Osteocyte (in vitro differentiated cells): ENCODE measurements around the gene NOTCH3. TPM values are rescaled to one million over a fixed set of nuclear protein-coding genes. Genes with fewer than 3 reads are reported as not detected.

Experiments used
- DNase-seq: peaks from one replicate; pipeline ENCODE4 v3.0.0; 2021; ENCODE audit warnings: mixed read lengths; ENCODE audit not compliant: unreplicated experiment; ENCODE audit errors: extremely low spot score
- H3K27ac Mint-ChIP-seq: one replicate; pipeline ENCODE4 v1.8.0; 2021; ENCODE audit warnings: mild to moderate bottlenecking, mixed read lengths; ENCODE audit not compliant: unreplicated experiment
- H3K27me3 Mint-ChIP-seq: one replicate; pipeline ENCODE4 v1.8.0; 2021; ENCODE audit warnings: mixed read lengths; ENCODE audit not compliant: unreplicated experiment
- H3K36me3 Mint-ChIP-seq: one replicate; pipeline ENCODE4 v1.8.0; 2021; ENCODE audit warnings: mixed read lengths; ENCODE audit not compliant: unreplicated experiment
- H3K4me1 Mint-ChIP-seq: one replicate; pipeline ENCODE4 v1.8.0; 2021; ENCODE audit warnings: mixed read lengths; ENCODE audit not compliant: unreplicated experiment
- H3K4me3 Mint-ChIP-seq: one replicate; pipeline ENCODE4 v1.8.0; 2021; ENCODE audit warnings: mild to moderate bottlenecking, moderate library complexity, mixed read lengths; ENCODE audit not compliant: unreplicated experiment
- H3K9me3 Mint-ChIP-seq: one replicate; pipeline ENCODE4 v1.8.0; 2021; ENCODE audit warnings: mixed read lengths; ENCODE audit not compliant: unreplicated experiment
- microRNA-seq: library from miRNA; unstranded; fragments of <30 nt; microRNA quantifications from one replicate; pipeline ENCODE4 v1.1.0, GENCODE V29; 2020; ENCODE audit not compliant: unreplicated experiment
- total RNA-seq: library from RNA; stranded (reverse); gene quantifications from 2 replicates; pipeline ENCODE4 v1.2.1, GENCODE V29; 2021
- TF ChIP-seq, protein P1 (sequence below): fragments of 200-600 bp; sonication (generic); IDR thresholded peaks from 2 replicates; pipeline ENCODE4 v1.5.0; 2021; ENCODE audit warnings: antibody characterized with exemption, mild to moderate bottlenecking, moderate library complexity

Gene NOTCH3
- total RNA-seq, 1 donor from 2014 or later = 178 TPM

DNA sequence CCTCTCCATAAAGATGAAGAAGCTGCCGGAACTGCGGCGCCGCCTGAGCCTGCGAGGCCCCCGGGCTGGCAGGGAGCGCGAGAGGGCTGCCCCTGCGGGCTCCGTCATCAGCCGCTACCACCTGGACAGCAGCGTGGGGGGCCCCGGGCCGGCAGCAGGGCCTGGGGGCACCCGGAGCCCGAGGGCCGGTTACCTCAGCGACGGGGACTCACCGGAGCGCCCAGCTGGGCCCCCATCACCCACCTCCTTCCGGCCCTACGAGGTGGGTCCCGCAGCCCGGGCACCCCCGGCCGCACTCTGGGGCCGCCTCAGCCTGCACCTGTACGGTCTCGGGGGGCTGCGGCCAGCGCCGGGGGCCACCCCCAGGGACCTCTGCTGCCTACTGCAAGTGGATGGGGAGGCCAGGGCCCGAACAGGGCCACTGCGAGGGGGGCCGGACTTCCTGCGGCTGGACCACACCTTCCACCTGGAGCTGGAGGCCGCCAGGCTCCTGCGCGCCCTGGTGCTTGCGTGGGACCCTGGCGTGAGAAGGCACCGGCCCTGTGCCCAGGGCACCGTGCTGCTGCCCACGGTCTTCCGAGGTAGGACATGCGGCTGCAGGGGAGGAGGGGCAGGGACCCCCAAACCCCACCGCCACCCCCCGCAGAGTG lies 90.9 kb downstream of the NOTCH3 start:
- Mint-ChIP-seq H3K9me3 (no peaks in the 10 kb centered on the region), H3K4me1 (peaks cover 15% of the 10 kb centered on the region), H3K36me3 (peaks cover 16% of the 10 kb centered on the region), H3K4me3 (no peak overlapping the region), H3K27me3 (no peaks in the 10 kb centered on the region), H3K27ac (no peak overlapping the region)
- DNase-seq = no peak
- TF ChIP-seq, protein P1, sequence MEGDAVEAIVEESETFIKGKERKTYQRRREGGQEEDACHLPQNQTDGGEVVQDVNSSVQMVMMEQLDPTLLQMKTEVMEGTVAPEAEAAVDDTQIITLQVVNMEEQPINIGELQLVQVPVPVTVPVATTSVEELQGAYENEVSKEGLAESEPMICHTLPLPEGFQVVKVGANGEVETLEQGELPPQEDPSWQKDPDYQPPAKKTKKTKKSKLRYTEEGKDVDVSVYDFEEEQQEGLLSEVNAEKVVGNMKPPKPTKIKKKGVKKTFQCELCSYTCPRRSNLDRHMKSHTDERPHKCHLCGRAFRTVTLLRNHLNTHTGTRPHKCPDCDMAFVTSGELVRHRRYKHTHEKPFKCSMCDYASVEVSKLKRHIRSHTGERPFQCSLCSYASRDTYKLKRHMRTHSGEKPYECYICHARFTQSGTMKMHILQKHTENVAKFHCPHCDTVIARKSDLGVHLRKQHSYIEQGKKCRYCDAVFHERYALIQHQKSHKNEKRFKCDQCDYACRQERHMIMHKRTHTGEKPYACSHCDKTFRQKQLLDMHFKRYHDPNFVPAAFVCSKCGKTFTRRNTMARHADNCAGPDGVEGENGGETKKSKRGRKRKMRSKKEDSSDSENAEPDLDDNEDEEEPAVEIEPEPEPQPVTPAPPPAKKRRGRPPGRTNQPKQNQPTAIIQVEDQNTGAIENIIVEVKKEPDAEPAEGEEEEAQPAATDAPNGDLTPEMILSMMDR = no peak

Small RNA genes within 50 kb of the gene (microRNA-seq; reads per million reads assigned to microRNA genes)
- gene MIR6795 = 2.2 reads per million

Other genes with a start within 250 kb of the NOTCH3 start
- not detected in 2 replicates for gene SLC1A6, start 221.1 kb downstream of the NOTCH3 start, total RNA-seq
- not detected in 2 replicates for gene CASP14, start 151.5 kb downstream of the NOTCH3 start, total RNA-seq
- not detected in 2 replicates for gene OR1I1, start 118.8 kb downstream of the NOTCH3 start, total RNA-seq
- 64.4 and 74.6 TPM in 2 replicates for gene SYDE1, start 93.6 kb downstream of the NOTCH3 start, total RNA-seq
- gene EPHX3, start 31.5 kb upstream of the NOTCH3 start, total RNA-seq = not detected in 2 replicates
- 142 and 143 TPM in 2 replicates for gene BRD4, start 131.5 kb upstream of the NOTCH3 start, total RNA-seq
- gene AKAP8, start 178.8 kb upstream of the NOTCH3 start, total RNA-seq = 34.2 and 36.9 TPM in 2 replicates
- gene AKAP8L, start 218.0 kb upstream of the NOTCH3 start, total RNA-seq = 96.2 and 104 TPM in 2 replicates
- 52.4 and 55.0 TPM in 2 replicates for gene WIZ, start 249.0 kb upstream of the NOTCH3 start, total RNA-seq